GM12892 (cell line): ENCODE data around the gene VPS52. TPM values are rescaled to one million over a fixed set of nuclear protein-coding genes. Genes with fewer than 3 reads are reported as not detected.

Experiments
- DNase-seq: peaks from one replicate; pipeline ENCODE4 v3.0.0; 2011; ENCODE audit not compliant: insufficient read length
- FAIRE-seq: peaks from 2 replicates; lab custom pipeline; 2011; peaks lifted over from hg19 to GRCh38; lab: Jason Lieb, UNC
- POLR2A ChIP-seq: IDR thresholded peaks from 2 replicates; pipeline ENCODE4 v1.6.1; 2011; ENCODE audit warnings: low read depth, low read length, control low read depth
- POLR2AphosphoS5 ChIP-seq: IDR thresholded peaks from 2 replicates; pipeline ENCODE4 v1.6.1; 2011; ENCODE audit warnings: low read depth, low read length, control low read depth
- TAF1 ChIP-seq: IDR thresholded peaks from 2 replicates; pipeline ENCODE4 v1.6.1; 2011; ENCODE audit warnings: low read depth, mild to moderate bottlenecking, control low read depth, low read length, borderline replicate concordance
- polyA plus RNA-seq: library from polyadenylated mRNA; unstranded; fragments of >200 nt; gene quantifications from one replicate; pipeline ENCODE4 v1.2.1, GENCODE V29; 2012; ENCODE audit warnings: missing spikeins, inconsistent platforms; ENCODE audit not compliant: missing spikeins

Gene VPS52, protein sequence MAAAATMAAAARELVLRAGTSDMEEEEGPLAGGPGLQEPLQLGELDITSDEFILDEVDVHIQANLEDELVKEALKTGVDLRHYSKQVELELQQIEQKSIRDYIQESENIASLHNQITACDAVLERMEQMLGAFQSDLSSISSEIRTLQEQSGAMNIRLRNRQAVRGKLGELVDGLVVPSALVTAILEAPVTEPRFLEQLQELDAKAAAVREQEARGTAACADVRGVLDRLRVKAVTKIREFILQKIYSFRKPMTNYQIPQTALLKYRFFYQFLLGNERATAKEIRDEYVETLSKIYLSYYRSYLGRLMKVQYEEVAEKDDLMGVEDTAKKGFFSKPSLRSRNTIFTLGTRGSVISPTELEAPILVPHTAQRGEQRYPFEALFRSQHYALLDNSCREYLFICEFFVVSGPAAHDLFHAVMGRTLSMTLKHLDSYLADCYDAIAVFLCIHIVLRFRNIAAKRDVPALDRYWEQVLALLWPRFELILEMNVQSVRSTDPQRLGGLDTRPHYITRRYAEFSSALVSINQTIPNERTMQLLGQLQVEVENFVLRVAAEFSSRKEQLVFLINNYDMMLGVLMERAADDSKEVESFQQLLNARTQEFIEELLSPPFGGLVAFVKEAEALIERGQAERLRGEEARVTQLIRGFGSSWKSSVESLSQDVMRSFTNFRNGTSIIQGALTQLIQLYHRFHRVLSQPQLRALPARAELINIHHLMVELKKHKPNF
- polyA plus RNA-seq, result 32.4 TPM

- peak; percentile 95 for FAIRE-seq
- peak; percentile 100 for TF ChIP-seq POLR2A
- TF ChIP-seq POLR2AphosphoS5, result peak; percentile 100
- peak; percentile 99 for TF ChIP-seq TAF1
- DNase-seq, result peak; percentile 70
Observed at GRCh38 chr6:33271468-33272274, at the start of gene VPS52, which contains the start of gene RPS18. Gene VPS52, minus strand, starts transcription at chr6:33271876. Its CDS starts 201 bp downstream, at chr6:33271675. Gene RPS18, plus strand, starts transcription at chr6:33272075. Its CDS starts 45 bp downstream, at chr6:33272120.

GRCh38 chr6:33321227-33321626, 49.6 kb upstream of the VPS52 start:
- DNase-seq, result no peak
- FAIRE-seq, result no peak
- no peak for TF ChIP-seq TAF1
- no peak for TF ChIP-seq POLR2A
- no peak for TF ChIP-seq POLR2AphosphoS5

GRCh38 chr6:33320315-33321181, 48.9 kb upstream of the VPS52 start:
- no peak for TF ChIP-seq POLR2AphosphoS5
- TF ChIP-seq POLR2A, result no peak
- no peak for TF ChIP-seq TAF1
- no peak for DNase-seq
- no peak for FAIRE-seq

DNA sequence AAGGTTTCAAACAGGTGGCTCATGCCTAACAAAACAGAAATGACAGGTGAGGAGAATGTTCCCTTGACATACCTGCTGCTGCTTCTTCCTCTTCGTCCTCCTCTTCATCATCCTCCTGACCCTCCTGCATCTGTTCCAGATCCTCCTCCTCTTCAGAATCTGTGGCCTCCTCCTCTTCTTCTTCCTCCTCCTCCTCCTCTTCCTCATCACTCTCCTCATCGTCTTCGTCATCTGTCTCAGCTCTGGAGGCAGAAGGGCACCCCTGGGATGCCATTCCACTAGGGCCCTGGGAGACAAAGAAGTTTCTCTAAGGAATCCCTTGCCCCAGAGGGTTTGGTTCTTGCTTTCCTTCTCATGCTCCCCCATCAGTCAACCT, 48.3 kb upstream of the VPS52 start:
- DNase-seq (no peak), FAIRE-seq (no peak)
- no peak for TF ChIP-seq TAF1
- TF ChIP-seq POLR2A, result no peak
- TF ChIP-seq POLR2AphosphoS5, result no peak

DNA sequence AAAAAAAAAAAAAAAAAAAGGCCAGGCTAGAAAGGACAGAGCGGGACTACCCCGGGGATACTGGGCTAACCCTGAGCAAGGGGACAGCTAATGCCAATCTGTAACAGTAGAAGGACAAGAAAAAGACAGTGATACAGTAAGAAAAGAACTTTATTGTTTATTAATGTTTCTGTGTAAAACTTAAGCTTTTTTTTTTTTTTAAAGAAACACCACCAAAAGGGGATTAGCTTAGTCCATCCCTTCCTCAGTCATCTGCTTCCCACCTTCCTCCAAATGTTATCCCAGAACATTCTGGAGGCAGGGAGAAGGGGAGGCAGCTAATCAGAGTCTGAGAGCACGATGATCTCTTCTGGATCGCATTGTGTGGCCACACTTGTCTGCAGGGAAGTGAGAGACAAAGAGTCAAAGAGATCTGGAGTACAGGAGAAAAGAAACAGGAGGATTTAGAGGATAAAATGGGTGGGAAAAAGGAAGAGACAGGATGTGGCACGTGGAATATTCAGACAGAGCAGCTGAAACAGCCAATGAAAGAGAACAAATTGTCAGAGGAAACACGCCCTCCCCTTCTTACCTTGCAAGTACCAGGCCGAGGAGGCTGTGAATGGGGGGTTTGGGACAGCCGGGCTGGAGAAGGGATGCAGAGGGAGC, 46.9 kb upstream of the VPS52 start:
- DNase-seq (no peak), FAIRE-seq (no peak)
- TF ChIP-seq POLR2A, result no peak
- TF ChIP-seq POLR2AphosphoS5, result no peak
- no peak for TF ChIP-seq TAF1

DNA sequence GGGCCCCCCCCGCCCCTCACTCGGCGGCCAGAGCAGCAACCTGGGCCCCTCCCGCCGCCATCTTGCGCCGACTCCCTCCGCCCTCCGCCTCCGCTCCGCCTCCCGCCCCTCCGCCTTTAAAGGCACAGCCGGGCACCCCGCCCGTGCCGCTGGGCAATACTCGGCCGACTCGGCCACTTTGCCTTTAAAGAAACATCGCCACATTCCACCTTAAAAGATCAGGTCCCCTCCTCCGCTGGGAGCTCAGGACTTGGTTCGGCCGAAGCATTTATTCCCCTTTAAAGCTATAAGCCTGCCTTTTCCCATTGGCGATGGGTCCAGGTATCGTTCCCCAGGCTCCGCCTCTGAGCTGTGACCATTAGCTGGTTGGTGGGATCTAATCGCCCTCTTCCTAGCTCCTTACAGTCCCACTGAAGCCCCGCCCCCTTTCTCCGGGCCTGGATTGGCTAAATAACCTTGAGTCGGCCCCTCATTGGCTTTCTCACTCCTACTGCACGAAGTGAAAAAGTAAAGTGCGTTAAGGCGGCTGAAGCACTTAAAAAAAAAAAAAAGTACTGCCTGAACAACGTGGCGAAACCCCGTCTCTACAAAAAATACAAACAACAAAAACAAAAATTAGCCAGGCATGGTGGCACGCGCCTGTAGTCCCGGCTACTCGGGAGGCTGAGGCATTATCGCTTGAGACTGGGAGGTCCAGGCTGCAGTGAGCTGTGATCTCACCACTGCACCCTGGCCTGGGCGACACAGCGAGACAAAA, 46.2 kb upstream of the VPS52 start, which contains the start of gene ZBTB22:
Gene ZBTB22, minus strand, starts transcription at position 76 of the 757 bp plus-strand sequence. CDS start 828 bp downstream, outside the sequence.
- TF ChIP-seq TAF1 (no peak), POLR2AphosphoS5 (peak; percentile 51; the same call in 1 of the 2 replicates), POLR2A (peak; percentile 39; the same call in 1 of the 2 replicates)
- DNase-seq, result peak; percentile 79
- peak; percentile 94 for FAIRE-seq

DNA sequence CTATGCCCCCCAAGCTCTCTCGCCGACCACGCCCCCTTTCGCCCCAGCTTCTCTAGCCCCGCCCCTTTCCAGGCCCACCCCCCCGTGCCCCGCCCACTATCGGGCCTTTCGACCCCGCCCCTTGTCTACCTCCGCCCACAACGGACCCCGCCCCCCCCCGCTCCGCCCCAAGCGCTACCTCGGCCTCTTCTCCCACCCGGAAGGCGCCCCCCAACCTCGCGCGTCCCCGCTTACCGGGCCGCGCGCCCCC, 45.7 kb upstream of the VPS52 start:
- TF ChIP-seq POLR2AphosphoS5, result no peak
- TF ChIP-seq POLR2A, result no peak
- FAIRE-seq (no peak), DNase-seq (peak; percentile 56)

DNA sequence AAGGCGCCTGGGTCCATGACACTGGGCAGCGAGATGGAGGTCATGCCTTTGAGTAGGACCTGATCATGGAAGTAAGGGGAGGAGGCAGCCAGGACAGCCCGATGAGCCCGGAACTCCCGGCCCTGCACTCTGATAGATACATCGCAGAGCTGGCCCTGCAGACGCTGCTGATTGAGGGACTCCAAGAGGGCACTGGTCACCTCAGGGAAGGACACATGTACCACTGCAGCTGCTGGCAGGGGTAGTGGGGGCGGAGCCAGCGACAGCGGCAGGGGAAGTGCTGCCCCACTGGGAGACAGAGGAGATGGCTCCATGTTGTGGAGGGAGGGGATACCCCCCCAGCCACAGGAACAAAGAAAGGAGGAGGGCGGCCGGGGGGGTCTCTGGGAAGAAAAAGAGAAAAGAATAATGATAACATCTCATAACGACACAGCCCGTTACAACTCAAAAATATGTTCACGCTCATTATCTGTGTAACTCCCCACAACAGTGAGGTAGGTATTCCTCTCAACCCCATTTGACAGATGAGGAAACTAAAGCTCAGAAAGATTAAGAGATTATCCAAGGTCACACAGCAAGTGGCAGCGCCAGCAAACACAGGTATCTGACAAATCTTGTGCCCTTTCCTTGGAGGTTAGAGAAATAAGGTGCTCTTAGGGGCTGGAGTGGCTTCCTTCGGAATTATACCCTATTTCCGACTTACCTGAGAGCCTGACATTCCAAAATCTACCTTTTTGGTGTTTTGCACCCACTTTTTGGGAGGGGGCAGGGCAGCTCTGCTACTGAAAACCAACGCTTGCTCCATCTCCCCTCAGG, 45.1 kb upstream of the VPS52 start:
- TF ChIP-seq TAF1, result no peak
- no peak for TF ChIP-seq POLR2AphosphoS5
- TF ChIP-seq POLR2A, result no peak
- FAIRE-seq (no peak), DNase-seq (no peak)

DNA sequence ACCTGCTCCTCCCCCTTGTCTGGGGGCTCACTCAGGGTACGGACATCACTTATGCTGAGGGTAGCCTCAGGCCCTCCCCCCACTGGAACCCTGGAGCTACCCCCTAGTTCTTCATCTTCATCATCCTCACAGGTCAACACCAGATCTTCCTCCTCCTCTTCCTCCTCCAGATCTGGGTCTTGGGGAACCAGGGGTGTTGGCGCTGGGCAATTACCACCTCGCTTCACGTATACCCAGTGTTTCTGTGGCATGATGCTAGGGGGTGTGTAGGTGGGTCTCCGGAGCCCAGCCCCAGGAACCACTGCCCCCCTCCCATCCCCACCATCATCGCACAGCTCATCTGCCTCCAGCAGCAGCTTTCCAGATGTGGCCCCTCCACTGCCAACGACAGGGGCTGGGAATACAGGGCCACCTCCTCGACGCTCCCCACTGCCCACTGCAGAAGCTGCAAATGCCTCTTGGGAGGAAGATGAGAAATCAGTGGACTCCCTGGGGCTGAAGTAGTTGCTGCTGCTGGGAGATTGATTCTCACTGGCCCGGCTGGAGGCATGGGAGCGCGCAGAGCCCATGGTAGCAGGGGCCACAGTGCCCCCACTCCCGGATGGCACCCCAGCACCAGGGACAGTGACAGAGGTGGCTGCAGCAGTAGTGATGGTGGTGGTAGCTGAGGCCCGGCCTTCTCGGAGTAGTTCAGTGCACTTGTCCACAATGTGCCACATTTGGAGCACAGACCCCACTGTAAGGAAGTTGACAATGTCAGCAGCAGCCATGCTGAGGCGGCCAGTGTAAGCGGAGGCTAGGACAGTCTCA, 44.3 kb upstream of the VPS52 start:
- TF ChIP-seq POLR2A, result no peak
- TF ChIP-seq TAF1, result no peak
- TF ChIP-seq POLR2AphosphoS5, result no peak
- DNase-seq, result no peak
- FAIRE-seq, result no peak
